Trophoblast cell (in vitro differentiated cells and primary cell): ENCODE measurements around the gene TP53BP1.
A peak's percentile ranks its signal among the peaks of the same experiment; 100 is the strongest.

Experiments used
- DNase-seq, 2 donors: peaks; one replicate each; pipeline ENCODE4 v3.0.0-alpha.2; 2016
- H2AFZ ChIP-seq: 2 replicates; pipeline ENCODE4 v1.6.1; 2013; ENCODE audit warnings: low read length, moderate library complexity, mild to moderate bottlenecking; ENCODE audit not compliant: insufficient read depth, poor library complexity
- H2AK5ac ChIP-seq: 2 replicates; pipeline ENCODE4 v1.6.1; 2013; ENCODE audit warnings: mild to moderate bottlenecking, low read length
- H2BK120ac ChIP-seq: 2 replicates; pipeline ENCODE4 v1.6.1; 2013; ENCODE audit warnings: low read length, mild to moderate bottlenecking, moderate library complexity; ENCODE audit not compliant: insufficient read depth, poor library complexity
- H2BK12ac ChIP-seq: 2 replicates; pipeline ENCODE4 v1.6.1; 2013; ENCODE audit warnings: mild to moderate bottlenecking, low read length, moderate library complexity
- H2BK5ac ChIP-seq: 2 replicates; pipeline ENCODE4 v1.6.1; 2013; ENCODE audit warnings: low read length, low read depth, moderate library complexity, mild to moderate bottlenecking; ENCODE audit not compliant: poor library complexity
- H3K14ac ChIP-seq: 2 replicates; pipeline ENCODE4 v1.6.1; 2013; ENCODE audit warnings: mild to moderate bottlenecking, low read length
- H3K18ac ChIP-seq: 2 replicates; pipeline ENCODE4 v1.6.1; 2013; ENCODE audit warnings: mild to moderate bottlenecking, low read length
- H3K23ac ChIP-seq: 2 replicates; pipeline ENCODE4 v1.6.1; 2013; ENCODE audit warnings: low read length
- H3K27ac ChIP-seq: 2 replicates; pipeline ENCODE4 v1.5.1; 2013; ENCODE audit warnings: low read depth, mild to moderate bottlenecking, inconsistent platforms, low read length, moderate library complexity
- H3K27me3 ChIP-seq: 2 replicates; pipeline ENCODE4 v1.6.1; 2013; ENCODE audit warnings: inconsistent platforms, mild to moderate bottlenecking, low read length, moderate library complexity; ENCODE audit not compliant: insufficient read depth
- H3K36me3 ChIP-seq, 2 experiments: 1 replicate in 1 of 2; 2 replicates in 1 of 2; pipeline ENCODE4 v1.6.1; 2013; ENCODE audit warnings: low read length in 2 of 2, mild to moderate bottlenecking in 2 of 2, moderate library complexity in 1 of 2; ENCODE audit not compliant: insufficient read depth in 2 of 2, control insufficient read depth in 1 of 2
- H3K4ac ChIP-seq: 2 replicates; pipeline ENCODE4 v1.6.1; 2013; ENCODE audit warnings: low read depth, mild to moderate bottlenecking, low read length, moderate library complexity
- H3K4me1 ChIP-seq, 2 experiments: 1 replicate in 1 of 2; 2 replicates in 1 of 2; pipeline ENCODE4 v1.6.1; 2013; ENCODE audit warnings: low read length in 2 of 2, mild to moderate bottlenecking in 2 of 2, moderate library complexity in 1 of 2; ENCODE audit not compliant: insufficient read depth in 2 of 2, control insufficient read depth in 1 of 2
- H3K4me2 ChIP-seq: 2 replicates; pipeline ENCODE4 v1.6.1; 2013; ENCODE audit warnings: inconsistent platforms, mild to moderate bottlenecking, low read length, moderate library complexity
- H3K4me3 ChIP-seq: 2 replicates; pipeline ENCODE4 v1.5.1; 2013; ENCODE audit warnings: mild to moderate bottlenecking, low read depth, low read length, inconsistent platforms
- H3K79me1 ChIP-seq: one replicate; pipeline ENCODE4 v1.6.1; 2013; ENCODE audit warnings: low read length
- H3K79me2 ChIP-seq: 2 replicates; pipeline ENCODE4 v1.6.1; 2013; ENCODE audit warnings: low read length, mild to moderate bottlenecking; ENCODE audit not compliant: control insufficient read depth, insufficient read depth, poor library complexity
- H3K9ac ChIP-seq: 2 replicates; pipeline ENCODE4 v1.6.1; 2013; ENCODE audit warnings: mild to moderate bottlenecking, low read length
- H3K9me3 ChIP-seq: 2 replicates; pipeline ENCODE4 v1.6.1; 2013; ENCODE audit warnings: low read depth, mild to moderate bottlenecking, control low read depth, inconsistent platforms, low read length; ENCODE audit not compliant: insufficient read depth
- H4K12ac ChIP-seq: 2 replicates; pipeline ENCODE4 v1.6.1; 2013; ENCODE audit warnings: low read depth, mild to moderate bottlenecking, low read length, moderate library complexity
- H4K8ac ChIP-seq: 2 replicates; pipeline ENCODE4 v1.6.1; 2013; ENCODE audit warnings: low read depth, mild to moderate bottlenecking, low read length, moderate library complexity
- H4K91ac ChIP-seq: one replicate; pipeline ENCODE4 v1.6.1; 2013; ENCODE audit warnings: low read depth, mild to moderate bottlenecking, low read length, moderate library complexity
- WGBS: extraction: QIAGEN DNeasy Blood & Tissue Kit; methylation state at CpG from one replicate; pipeline ENCODE4 v1.1.7; 2013; ENCODE audit warnings: missing lambda C conversion rate; ENCODE audit not compliant: insufficient read length, insufficient coverage; ENCODE audit errors: extremely low coverage; 5-methylcytosine and 5-hydroxymethylcytosine counted together

TP53BP1 gene

DNA sequence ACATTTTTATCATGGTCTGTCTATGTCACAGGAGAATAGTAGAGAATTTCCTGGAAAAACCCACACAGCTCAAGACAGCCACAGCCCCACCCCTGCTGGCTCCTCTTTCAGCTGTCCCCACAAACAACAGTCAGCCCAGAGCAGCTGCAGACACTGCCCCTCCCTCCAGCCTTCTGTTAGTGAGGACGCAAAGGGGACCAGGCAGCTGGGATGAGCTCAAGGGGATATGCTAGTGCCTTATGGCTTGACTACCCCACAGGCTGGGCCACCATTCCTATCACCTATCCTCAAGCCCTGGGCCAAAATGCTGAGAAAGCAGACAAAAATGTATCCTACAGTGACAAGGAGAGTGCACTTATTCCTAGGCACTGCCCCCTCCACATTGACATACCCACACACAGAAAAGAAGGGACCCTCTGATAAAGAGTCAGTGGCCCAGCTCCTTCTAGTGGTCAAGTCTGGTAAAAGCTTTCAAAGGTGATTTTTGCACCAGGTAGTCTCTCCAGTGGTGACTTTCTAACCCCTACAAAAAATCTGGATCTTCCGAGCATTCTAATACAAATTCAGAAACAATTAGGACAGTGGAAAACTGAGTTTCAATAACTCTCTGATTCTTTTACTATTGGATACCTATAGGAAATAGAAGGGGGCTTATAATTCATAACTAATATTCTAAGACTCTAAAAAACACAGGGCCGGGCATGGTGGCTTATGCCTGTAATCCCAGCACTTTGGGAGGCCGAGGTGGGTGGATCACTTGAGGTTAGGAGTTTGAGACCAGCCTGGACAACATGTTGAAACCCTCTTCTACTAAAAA lies 21.5 kb upstream of the TP53BP1 start:
- no peak overlapping the region for H4K12ac ChIP-seq
- no peaks in the 10 kb centered on the region for H3K36me3 ChIP-seq
- no peak overlapping the region for H2BK12ac ChIP-seq
- H3K9ac ChIP-seq: no peak overlapping the region
- no peak overlapping the region for H4K8ac ChIP-seq
- H3K27me3 ChIP-seq: no peaks in the 10 kb centered on the region
- H2AK5ac ChIP-seq: no peak overlapping the region
- no peak overlapping the region for H2AFZ ChIP-seq
- no peak overlapping the region for H4K91ac ChIP-seq
- H3K4me2 ChIP-seq: no peak overlapping the region
- no CpG with 5 or more reads among the region's 4 CpGs for WGBS
- H2BK120ac ChIP-seq: no peak overlapping the region
- no peak overlapping the region for H3K27ac ChIP-seq
- no peak overlapping the region for H3K14ac ChIP-seq
- H3K4me3 ChIP-seq: no peak overlapping the region
- peaks cover 1% of the 10 kb centered on the region for H3K9me3 ChIP-seq
- H3K23ac ChIP-seq: no peak overlapping the region
- H3K79me2 ChIP-seq: no peaks in the 10 kb centered on the region
- DNase-seq: peak in 1 of 2 donors; percentile 48
- H3K4me1 ChIP-seq: peaks cover 11 to 26% of the 10 kb centered on the region in 2 experiments
- peaks cover 6% of the 10 kb centered on the region for H3K79me1 ChIP-seq
- H2BK5ac ChIP-seq: no peak overlapping the region
- H3K4ac ChIP-seq: no peak overlapping the region
- H3K18ac ChIP-seq: no peak overlapping the region

DNA sequence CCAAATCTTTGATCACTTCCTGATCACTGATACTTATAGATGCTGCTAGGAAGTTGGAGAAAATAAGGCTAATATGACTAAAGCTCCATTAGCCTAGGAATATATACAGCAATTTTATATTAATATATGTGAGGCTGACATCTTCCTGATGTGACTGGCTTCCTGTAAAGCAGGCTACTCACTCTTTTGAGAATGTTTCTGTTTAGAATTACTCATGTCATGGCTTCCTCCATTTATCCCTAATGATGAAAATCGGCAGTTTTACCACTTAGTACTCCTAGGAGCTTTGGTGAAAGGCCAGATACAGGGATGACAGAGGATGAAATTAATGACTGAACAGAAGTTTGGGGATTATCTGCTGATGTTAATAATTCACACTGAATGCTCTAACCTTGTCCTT lies 20.6 kb upstream of the TP53BP1 start:
- Histone ChIP-seq H3K4me2 (no peak overlapping the region), H3K36me3 (no peaks in the 10 kb centered on the region), H3K4me1 (peaks cover 11 to 25% of the 10 kb centered on the region in 2 experiments), H3K9ac (no peak overlapping the region), H3K4ac (no peak overlapping the region), H3K27me3 (no peaks in the 10 kb centered on the region), H4K91ac (no peak overlapping the region), H3K9me3 (peaks cover 1% of the 10 kb centered on the region), H3K23ac (no peak overlapping the region), H2BK5ac (no peak overlapping the region), H3K79me2 (no peaks in the 10 kb centered on the region), H3K79me1 (peaks cover 6% of the 10 kb centered on the region), H2BK12ac (no peak overlapping the region), H2BK120ac (no peak overlapping the region), H3K27ac (no peak overlapping the region), H3K14ac (no peak overlapping the region), H4K12ac (no peak overlapping the region), H4K8ac (no peak overlapping the region), H3K18ac (no peak overlapping the region), H3K4me3 (no peak overlapping the region), H2AK5ac (no peak overlapping the region), H2AFZ (no peak overlapping the region)
- DNase-seq: no peak
- WGBS: no CpG with 5 or more reads among the region's 1 CpG

DNA sequence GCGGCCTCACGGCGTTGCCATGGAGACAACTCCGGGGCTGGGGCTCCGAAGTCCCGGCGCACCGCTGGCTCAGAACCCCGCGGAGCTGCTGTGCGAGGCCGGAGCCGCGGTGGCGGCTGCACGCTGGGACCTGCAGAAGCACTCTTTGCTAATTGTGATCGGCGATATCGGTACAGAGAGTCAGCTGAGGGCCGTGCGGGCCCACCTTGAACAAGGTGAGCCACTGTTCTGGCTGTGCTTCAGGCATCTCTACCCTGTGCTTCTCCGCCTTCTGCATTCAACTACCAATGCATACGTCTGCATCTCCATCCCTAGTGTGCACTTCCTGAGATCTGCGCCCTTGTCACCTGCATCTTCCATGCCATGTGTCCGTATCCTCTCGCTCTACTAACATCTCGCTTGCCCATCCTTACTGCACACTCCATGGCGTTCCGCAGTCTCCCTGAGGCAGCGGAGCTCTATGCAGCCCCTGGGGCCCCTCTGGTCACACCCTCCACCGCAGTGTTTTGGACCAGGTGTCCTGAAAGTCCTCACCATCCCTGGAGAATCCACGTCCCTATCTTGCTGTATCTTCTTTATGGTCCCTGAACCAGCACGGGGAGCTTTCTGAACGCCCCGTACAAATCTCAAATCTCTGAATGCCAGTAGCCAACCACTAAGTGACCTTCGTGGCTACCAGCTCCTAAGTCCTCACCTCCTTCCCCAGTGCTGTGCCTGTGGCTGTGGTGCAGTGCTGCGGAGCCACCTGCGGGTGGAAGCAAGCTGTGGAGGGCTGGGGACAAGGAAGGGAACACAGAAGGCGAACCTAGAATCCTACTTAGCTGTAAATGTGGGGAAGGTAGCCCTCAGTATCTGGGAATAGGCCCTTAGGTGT lies 18.3 kb upstream of the TP53BP1 start:
- H3K23ac ChIP-seq: no peak overlapping the region
- peak overlapping the region; percentile 68 for H3K4me3 ChIP-seq
- no peak overlapping the region for H2AK5ac ChIP-seq
- no peaks in the 10 kb centered on the region for H3K36me3 ChIP-seq
- H2BK5ac ChIP-seq: no peak overlapping the region
- H2BK120ac ChIP-seq: no peak overlapping the region
- H2BK12ac ChIP-seq: no peak overlapping the region
- H3K27ac ChIP-seq: no peak overlapping the region
- H4K91ac ChIP-seq: no peak overlapping the region
- peaks cover 1% of the 10 kb centered on the region for H3K9me3 ChIP-seq
- H3K27me3 ChIP-seq: no peaks in the 10 kb centered on the region
- H3K4me1 ChIP-seq: peaks cover 2 to 7% of the 10 kb centered on the region in 2 experiments
- DNase-seq: peak; percentile 20 to 44
- no peak overlapping the region for H3K18ac ChIP-seq
- H3K4me2 ChIP-seq: peak overlapping the region; percentile 90
- no peak overlapping the region for H4K8ac ChIP-seq
- no peak overlapping the region for H3K4ac ChIP-seq
- H3K79me1 ChIP-seq: no peaks in the 10 kb centered on the region
- no CpG with 5 or more reads among the region's 39 CpGs for WGBS
- no peak overlapping the region for H3K9ac ChIP-seq
- no peak overlapping the region for H2AFZ ChIP-seq
- H3K14ac ChIP-seq: no peak overlapping the region
- no peak overlapping the region for H4K12ac ChIP-seq
- H3K79me2 ChIP-seq: no peaks in the 10 kb centered on the region

DNA sequence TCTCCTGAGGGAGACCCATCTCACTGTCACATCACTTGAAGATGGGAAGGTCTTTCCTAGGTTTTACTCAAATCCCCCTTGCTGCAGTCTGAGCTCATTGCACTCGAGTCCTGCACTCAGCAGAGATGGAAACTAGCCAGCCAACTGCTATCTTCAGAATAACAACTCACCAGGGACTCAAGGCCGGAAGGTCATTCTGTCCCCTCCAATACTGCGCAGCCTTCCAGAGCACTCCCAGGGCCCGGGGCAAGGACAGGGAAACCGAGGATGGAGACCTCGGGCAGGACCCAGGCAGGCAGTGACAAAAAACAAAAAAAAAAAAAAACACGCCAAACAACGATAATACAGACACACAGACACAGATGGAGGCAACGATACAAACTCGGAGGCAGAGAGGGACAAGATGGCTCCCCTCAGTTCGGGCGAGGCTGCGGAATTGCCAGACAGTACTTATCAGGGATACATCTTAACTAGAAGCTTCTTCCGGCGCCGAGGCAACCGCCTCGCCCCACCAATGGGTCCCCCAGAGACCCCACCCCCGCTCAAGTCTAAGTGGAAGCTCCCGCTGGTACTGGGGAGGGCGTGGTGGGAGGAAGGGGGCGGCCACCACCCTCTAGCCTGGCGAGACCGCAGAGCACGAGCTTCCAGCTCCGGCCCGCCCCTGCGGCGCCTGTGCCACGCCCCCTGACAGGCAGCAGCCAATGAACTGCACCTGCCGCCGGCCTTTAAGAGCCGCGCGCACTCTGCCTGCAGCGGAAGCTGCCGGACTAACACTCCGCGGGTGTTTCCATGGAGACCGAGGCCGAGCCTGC lies 17.4 kb upstream of the TP53BP1 start:
- Histone ChIP-seq H2AK5ac (no peak overlapping the region), H3K9me3 (peaks cover 1% of the 10 kb centered on the region), H3K4me3 (peak overlapping the region; percentile 71), H2AFZ (peak overlapping the region; percentile 92), H4K8ac (peak overlapping the region; percentile 13), H3K4me2 (peak overlapping the region; percentile 90), H3K9ac (no peak overlapping the region), H3K4me1 (peaks cover 2 to 7% of the 10 kb centered on the region in 2 experiments), H3K18ac (no peak overlapping the region), H3K27ac (peak overlapping the region; percentile 22), H3K36me3 (no peaks in the 10 kb centered on the region), H4K12ac (peak overlapping the region; percentile 8), H2BK120ac (no peak overlapping the region), H3K79me1 (no peaks in the 10 kb centered on the region), H3K23ac (no peak overlapping the region), H4K91ac (peak overlapping the region; percentile 23), H3K4ac (no peak overlapping the region), H3K79me2 (no peaks in the 10 kb centered on the region), H3K27me3 (no peaks in the 10 kb centered on the region), H3K14ac (no peak overlapping the region), H2BK5ac (peak overlapping the region; percentile 21), H2BK12ac (no peak overlapping the region)
- no CpG with 5 or more reads among the region's 41 CpGs for WGBS
- DNase-seq: peak; percentile 97
